ENCODE measurements around the gene TGFB1.

TGFB1 gene

GRCh38 chr19:41319500-41320184 lies 34.1 kb downstream of the TGFB1 start:
- DNase-seq, result no peak

DNA sequence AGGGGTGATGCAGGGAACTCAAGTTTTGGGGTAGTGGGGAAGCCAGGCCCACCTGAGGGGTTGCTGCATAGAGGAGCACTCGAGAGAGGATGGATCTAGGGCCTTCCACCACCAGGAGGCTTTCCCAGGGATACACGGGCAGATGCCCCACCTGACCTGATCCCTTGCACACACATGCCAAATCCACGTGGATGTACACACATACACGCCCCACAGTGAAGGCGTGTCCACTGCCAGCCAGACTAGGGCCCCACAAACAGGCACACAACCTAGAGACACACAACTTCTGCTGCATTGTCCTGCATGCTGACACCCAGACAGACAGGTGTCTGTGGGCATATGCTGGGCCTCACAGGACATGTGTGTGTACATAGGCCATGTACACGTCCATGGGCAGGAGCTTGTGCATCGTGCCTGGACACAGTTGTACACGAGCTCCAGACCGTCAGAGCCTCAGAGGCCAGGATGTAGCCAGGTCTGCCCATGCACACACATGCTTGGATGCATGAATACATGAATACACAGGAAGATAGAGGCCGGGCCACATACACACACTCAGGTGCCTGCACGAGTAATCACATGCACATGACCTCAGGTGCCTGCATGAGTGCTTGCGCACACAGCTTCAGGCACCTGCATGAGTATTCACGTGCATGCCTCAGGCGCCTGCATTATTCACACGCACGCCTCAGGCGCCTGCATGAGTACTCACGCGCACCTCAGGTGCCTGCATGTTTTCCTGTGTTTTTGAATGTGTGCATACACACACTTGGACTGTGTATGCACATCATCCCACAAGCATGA lies 34.8 kb downstream of the TGFB1 start:
- no peak for DNase-seq

- no peak for DNase-seq
Observed at GRCh38 chr19:41316306-41316920, 37.3 kb downstream of the TGFB1 start.

DNA sequence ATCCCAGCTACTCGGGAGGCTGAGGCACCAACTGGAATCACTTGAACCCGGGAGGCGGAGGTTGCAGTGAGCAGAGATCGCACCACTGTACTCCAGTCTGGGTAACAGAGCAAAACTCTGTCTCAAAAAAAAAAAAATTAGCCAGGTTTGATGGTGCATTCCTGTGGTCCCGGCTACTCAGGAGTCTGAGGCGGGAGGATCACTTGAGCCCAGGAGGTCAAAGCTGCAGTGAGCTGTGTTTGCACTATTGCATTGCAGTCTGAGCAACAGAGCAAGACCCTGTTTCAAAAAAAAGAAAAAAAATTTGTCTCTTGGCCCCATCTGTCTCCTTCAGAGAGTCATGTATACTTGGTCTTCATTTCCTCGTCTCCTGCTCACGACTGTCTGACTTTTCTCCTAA lies 42.1 kb downstream of the TGFB1 start:
- DNase-seq, result no peak

- no peak for DNase-seq
Observed at GRCh38 chr19:41311072-41311471, 42.6 kb downstream of the TGFB1 start.

GRCh38 chr19:41310033-41310831 lies 43.5 kb downstream of the TGFB1 start, which contains the start of gene CCDC97:
TSS of gene CCDC97 (plus strand) at chr19:41310172. CDS start at chr19:41310311, 139 bp downstream.
- DNase-seq, result peak; percentile 89

DNA sequence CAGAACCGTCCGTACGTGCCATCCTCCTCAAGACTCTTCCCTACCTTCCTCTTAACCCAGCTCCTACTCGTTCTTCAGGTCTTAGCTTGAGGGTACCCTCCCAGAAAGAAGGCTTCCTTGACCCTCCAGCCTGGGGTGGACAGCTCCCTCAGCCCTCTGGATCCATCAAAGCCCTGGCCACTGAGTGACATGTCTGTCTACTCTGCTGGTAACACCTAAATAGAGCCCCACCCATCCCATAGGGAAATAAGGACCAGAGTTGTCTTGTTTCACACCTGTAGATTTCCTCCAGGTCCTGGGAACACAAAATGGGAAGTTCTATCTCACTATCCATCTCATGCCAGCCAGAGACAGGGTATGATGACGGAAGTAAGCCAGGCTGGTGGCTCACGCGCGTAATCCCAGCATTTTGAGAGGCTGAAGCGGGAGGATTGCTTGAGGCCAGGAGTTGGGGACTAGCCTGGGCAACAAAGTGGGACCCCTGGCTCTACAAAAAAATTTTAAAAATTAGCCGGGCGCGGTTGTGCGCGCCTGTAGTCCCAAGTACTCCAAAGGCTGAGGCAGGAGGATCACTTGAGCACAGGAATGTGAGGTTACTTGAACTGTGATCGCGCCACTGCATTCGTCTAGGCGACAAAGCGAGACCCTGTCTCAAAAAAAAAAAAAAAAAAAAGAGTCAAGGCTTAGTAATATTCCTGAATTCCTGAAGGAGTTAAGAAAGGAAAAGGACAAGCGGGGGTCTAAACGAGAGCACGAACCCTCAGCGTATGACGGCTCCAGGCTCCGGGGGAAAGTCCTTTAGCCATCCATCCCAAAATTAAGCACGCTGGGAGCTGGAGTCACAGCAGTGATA lies 44.3 kb downstream of the TGFB1 start:
- DNase-seq, result no peak

DNA sequence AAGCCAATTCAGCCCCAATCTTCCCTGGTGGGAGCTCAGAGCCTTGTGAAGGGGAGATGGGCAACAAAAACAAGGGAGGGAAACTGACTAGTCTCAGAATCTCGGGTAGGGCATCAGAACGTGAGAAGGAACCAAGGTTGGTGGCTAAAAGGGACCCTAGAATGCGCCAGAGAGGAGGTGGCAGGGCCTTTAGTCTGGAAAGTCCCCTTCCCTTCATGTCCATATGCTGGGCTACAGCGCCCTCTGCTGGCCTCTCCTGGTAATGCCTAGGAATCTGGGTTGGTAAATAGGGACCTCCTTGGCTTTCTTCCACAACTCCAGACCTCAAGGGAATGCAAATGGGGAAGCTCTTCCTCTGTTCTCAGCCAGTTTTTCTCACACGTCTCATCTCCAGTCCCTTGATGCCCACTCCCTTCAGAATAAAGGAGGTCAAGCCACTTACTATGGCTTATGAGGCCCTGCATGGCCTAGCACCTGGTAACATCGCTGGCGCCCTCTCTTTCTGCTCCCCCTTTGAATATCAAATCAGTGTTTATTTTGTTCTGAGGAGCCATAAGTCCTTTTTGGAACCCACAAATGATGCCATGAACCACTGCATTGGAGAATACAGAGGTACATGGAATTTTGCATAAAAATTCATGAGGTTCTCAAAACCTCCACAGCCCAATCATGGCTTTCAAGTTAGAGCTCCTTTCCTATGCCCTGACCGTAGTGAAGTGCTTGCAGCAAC lies 45.1 kb downstream of the TGFB1 start:
- peak; percentile 95 for DNase-seq

DNA sequence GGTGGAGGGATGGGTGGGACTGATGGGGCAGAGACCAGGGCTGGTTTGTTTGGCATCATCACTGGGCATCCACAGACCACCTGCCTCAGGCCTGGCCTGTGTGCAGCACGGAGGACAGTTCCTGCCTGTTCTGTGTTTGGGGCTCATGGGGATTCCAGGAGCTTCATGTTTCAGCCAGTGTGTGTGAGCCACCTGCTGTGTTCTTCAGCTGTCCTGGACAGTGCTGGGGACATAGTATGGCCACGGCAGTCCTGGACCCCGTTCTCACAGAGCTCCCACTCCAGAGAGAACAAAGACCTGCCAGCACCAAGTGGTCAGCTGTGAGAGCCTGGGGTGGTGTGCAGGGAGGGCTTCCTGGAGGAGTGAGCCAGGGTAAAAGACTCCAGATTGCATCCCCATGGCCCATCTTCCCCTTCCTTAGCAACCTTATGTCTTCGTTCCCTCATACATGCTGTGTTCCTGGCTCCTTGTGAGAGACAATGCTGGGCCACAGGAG lies 45.7 kb downstream of the TGFB1 start:
- DNase-seq, result no peak

- DNase-seq, result no peak
Observed at GRCh38 chr19:41307090-41307875, 46.4 kb downstream of the TGFB1 start.

DNA sequence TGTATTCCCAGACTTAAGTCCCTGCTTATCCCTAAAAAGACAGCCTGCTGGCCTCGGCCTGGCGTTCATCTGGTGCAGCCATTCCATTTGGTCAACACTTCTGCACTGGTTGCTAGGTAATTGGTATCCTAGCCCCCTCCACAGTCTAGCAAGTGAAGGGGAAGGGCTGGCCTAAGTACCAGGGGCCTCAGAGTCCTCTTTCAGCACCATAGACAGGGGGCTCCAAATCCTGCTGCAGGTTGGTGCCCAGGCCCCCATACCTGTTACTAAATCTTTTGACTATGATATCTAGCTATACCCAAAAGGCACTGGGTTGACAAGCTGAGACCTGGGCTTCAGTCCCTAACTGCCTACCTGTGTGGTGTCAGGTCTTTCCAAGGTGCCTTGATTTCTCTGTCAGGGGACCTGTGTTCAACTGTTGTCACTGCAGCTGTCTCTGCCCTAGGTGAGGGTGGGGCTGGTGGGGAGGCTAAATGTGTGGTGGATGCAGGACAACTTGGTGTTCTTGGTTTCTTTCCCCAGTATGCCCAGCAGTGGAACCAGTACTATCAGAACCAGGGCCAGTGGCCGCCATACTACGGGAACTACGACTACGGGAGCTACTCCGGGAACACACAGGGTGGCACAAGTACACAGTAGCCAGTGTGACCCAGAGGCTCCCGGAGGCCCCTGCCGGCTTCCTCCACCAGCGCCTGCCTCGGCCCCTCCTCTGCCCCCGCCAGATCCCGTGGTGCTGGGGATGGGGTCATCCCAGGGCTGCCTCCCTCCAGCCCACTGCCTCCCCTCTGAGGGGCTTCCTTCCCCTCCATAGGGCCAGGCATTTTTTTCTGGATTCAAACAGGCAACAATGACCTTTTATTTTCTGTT lies 47.6 kb downstream of the TGFB1 start:
- DNase-seq, result no peak

DNA sequence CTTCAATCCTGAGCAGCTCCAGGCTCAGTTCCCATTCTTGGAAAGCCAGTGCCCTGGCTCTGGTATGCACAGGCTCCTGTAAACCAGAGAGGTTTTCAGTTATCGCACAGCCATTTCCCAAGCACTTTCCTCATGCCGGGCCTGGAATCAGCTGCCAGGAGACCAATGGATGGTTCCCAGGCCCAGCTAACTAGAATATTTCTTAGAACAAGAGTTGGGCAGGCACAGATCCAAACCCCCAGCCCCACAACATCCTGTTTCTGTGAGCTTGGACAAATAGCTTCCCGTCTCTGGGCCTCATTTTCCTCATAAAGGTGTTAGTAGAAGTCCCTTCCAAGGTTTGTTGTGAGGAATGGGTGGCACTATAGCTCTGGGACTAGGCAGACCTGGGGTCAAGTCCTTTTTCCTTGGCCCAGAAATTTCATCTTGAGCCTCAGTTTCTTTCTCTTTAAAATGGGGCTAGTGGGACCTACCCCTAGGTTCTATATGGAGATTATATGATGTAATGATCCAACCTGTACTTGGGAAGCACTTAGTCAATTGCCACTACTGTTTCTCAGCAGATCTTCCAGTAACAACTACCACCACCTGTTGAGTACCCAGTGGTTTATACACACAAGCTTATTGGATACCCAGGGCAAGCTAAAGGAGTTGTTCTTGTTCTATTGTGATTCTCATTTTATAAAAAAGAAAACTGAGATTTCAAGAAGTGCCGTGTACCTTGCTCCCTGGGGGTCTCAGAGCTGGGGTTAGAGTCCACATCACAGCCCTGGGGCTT lies 48.8 kb downstream of the TGFB1 start:
- DNase-seq, result no peak

- no peak for DNase-seq
Observed at GRCh38 chr19:41303954-41304353, 49.8 kb downstream of the TGFB1 start.

GRCh38 chr19:41302624-41303351 lies 50.9 kb downstream of the TGFB1 start:
- no peak for DNase-seq

GRCh38 chr19:41300555-41300954 lies 53.2 kb downstream of the TGFB1 start:
- DNase-seq, result no peak

- no peak for DNase-seq
Observed at GRCh38 chr19:41299755-41300089, 54.0 kb downstream of the TGFB1 start.

GRCh38 chr19:41299046-41299754 lies 54.5 kb downstream of the TGFB1 start:
- no peak for DNase-seq

All from activated CD4-positive, CD25-positive, alpha-beta regulatory T cell treated with anti-CD3 and anti-CD28 coated beads, Interleukin-2, amount 50 U/mL, for 72 hours (primary cell).